ENCODE measurements around the gene LRRC40. TPM values are rescaled to one million over a fixed set of nuclear protein-coding genes. Genes with fewer than 3 reads are reported as not detected.
"Not testable (repeated sequence)": the region's sequence is repeated elsewhere in the genome, so short reads cannot be mapped to it uniquely, and the experiment has no call there.

The LRRC40 gene
- polyA plus RNA-seq, 4 donors: 27.4 to 37.2 (median 34.2) TPM

DNA sequence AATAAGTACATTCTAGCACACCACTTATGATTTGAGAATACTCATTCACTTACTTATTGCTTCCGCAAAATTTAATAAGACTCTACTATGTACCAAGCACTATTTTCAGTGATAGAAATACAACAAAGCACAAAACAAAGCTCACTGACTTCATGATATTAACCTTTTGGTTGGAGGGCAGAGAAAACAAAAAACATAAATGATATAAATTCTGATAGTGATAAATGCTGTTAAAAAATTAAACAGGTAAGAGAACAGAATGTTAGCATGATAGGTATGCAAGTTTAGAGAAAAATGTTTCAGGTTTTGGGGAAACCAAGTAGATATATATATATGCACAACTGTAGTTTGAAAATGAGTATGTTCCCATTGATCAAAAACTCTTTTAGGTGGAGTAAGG lies 1.2 kb downstream of the LRRC40 start:
- no peak for DNase-seq (ENCODE audit: low read depth in 4 of 4, low spot score in 3 of 4)

DNA sequence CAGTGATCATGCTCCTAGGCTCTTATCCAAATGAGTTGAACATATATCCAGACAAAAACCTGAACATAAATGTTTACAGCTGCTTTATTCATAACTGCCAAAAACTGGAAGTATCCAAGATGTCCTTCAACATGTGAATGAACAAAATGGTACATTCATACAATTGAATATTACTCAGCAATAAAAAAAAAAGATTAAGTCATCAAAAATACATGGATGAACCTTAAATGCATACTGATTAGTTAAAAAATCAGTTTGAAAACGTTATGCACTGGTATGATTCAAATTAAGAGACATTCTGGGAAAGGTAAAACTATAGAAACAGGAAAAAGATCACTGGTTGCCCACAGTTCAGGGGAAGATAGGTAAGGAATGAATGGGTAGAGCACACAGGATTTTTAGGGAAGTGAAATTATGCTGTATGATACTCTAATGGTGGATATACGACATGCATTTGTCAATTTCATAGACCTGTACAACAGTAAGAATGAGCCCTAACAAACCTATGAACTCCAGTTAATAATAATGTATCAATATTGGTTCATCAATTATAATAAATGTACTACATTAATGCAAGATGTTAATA lies 3.1 kb downstream of the LRRC40 start:
- no peak for DNase-seq (ENCODE audit: low read depth in 4 of 4, low spot score in 3 of 4)

DNA sequence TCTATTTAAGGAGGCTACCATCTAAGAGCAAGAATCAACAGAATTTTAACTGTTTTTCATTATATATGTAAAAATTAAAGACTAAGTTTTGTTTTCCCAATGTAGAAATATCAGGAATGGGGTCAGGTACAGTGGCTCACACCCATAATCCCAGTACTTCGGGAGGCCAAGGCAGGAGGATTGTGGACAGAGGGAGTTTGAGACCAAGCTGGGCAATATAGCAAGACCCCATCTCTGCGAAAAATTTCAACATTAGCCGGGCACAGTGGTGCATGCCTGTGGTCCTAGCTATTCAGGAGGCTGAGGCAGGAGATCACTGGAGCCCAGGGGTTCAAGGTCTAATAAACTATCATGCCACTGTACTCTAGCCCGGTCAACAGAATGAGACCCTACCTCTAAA lies 5.3 kb downstream of the LRRC40 start:
- DNase-seq (ENCODE audit: low read depth in 4 of 4, low spot score in 3 of 4): no peak

- DNase-seq (ENCODE audit: low read depth in 4 of 4, low spot score in 3 of 4): no peak
Observed at GRCh38 chr1:70196333-70196732, 9.0 kb downstream of the LRRC40 start.

- no peak for DNase-seq (ENCODE audit: low read depth in 4 of 4, low spot score in 3 of 4)
Observed at GRCh38 chr1:70195342-70195741, 10.0 kb downstream of the LRRC40 start.

DNA sequence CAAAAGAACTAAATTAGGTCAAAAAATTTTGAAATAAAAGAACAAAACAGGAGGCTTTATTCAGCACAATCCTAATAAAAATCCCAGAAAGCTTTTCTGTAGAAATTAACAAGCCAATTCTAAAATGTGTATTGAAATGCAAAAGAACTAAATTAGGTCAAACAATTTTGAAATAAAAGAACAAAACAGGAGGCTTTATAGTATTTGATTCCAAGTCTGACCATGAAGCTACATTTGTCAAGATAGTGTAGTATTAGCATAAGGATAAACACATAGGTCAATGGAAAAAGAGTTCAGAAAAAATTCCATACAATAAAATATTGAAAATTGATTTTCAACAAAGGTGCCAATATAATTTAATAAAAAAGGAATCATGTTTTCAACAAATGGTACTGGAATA lies 10.8 kb downstream of the LRRC40 start:
- no peak for DNase-seq (ENCODE audit: low read depth in 4 of 4, low spot score in 3 of 4)

GRCh38 chr1:70192446-70192845 lies 12.9 kb downstream of the LRRC40 start:
- DNase-seq (ENCODE audit: low read depth in 4 of 4, low spot score in 3 of 4): not testable (repeated sequence)

DNA sequence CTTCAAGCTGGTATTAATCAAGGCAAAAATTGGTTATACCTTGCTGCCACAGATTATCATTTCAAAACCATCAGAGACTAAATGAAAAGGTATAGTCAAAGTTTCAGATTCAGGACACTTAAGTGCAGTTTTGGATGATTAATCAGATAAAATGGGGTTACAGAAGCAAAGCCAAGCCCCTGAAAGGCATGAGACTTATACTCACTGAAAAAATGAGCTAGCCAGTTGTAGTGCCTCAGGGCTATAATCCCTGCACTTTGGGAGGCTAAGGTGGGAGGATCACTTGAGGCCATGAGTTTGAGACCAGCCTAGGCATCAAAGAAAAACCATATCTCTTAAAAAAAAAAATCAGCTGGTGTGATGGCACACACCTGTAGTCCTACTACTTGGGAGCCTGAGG lies 15.2 kb downstream of the LRRC40 start:
- no peak for DNase-seq (ENCODE audit: low read depth in 4 of 4, low spot score in 3 of 4)

DNA sequence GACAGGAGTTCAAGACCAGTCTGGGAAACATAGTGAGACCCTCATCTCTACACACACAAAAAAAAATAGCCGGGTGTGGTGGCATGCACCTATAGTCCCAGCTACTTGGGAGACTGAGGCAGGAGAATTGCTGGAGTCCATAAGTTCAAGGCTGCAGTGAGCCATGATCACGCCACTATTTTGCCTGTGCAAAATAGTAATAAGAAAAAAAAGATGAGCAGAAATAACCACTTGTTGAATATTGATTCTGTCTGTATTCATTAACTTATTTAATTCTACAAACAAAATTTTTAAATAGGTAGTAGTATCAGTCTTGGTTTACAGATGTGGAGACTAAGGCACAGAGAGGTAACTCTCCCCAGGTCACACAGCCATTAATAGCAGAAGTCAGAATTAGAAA lies 16.9 kb downstream of the LRRC40 start:
- DNase-seq (ENCODE audit: low read depth in 4 of 4, low spot score in 3 of 4): no peak

DNA sequence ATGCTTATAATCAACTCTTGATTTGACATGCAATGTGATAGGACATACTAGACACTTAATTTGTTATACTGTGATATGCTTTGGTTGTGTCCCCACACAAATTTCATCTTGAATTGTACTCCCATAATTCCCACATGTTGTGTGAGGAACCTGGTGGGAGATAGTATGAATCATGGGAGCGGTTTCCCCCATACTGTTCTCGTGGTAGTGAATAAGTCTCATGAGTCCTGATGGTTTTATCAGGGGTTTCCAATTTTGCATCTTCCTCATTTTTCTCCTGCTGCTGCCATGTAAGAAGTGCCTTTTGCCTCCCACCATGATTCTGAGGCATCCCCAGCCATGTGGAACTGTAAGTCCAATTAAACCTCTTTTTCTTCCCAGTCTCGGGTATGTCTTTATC lies 20.2 kb downstream of the LRRC40 start:
- DNase-seq (ENCODE audit: low read depth in 4 of 4, low spot score in 3 of 4): not testable (repeated sequence)

DNA sequence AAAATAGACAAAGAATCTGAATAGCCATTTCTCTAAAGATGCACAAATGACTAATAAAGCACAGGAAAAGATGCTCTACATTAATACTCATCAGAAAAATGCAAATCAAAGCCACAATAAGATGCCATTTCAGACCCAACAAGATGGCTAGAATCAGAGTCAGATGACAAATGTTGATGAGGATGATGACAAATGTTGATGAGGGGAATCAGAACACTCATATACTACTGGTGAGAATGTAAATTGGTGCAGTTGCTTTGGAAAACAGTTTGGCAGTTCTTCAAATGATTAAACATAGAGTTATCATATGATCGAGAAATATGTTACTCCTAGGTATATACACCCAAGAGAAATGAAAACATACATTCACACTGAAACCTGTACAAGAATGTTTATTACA lies 33.9 kb downstream of the LRRC40 start:
- DNase-seq (ENCODE audit: low read depth in 4 of 4, low spot score in 3 of 4): no peak

- DNase-seq (ENCODE audit: low read depth in 4 of 4, low spot score in 3 of 4): no peak
Observed at GRCh38 chr1:70169018-70169839, 36.1 kb downstream of the LRRC40 start.

DNA sequence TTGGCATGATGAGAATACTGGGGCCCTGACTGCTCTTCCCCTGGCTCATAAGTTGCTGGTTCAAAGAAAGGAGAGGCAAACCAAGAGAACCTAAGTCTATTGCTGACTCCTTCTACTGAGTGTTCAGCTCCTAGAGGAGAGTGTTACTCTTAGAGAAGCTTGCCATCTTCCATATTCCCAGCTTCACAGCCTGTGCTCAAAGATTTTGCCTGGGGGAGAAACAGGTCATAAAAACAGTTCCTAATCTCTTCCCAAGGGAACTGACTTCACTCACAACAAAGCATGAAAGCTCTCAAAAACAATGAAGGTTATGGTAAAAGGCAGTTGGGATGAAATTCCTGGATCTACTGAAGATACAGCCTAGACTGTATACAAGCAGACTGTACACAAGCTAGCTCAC lies 37.1 kb downstream of the LRRC40 start:
- no peak for DNase-seq (ENCODE audit: low read depth in 4 of 4, low spot score in 3 of 4)

DNA sequence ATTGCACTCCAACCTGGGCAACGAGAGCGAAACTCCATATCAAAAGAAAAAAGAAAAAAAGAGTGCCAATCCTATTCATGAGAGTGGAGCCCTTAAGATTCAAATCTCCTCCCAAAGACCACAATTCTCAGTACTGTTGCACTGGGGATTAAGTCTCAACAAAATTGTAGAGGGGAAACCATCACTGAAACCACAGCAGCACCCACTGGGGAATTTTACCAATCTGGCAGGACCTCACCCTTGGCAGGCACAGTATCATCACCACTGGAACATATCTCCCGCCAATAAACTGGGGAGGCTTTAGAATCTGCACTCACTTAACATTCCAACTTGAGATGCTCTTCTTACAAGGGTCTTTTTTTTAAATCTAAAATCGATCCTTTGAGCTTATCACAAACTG lies 41.0 kb downstream of the LRRC40 start:
- DNase-seq (ENCODE audit: low read depth in 4 of 4, low spot score in 3 of 4): no peak

DNA sequence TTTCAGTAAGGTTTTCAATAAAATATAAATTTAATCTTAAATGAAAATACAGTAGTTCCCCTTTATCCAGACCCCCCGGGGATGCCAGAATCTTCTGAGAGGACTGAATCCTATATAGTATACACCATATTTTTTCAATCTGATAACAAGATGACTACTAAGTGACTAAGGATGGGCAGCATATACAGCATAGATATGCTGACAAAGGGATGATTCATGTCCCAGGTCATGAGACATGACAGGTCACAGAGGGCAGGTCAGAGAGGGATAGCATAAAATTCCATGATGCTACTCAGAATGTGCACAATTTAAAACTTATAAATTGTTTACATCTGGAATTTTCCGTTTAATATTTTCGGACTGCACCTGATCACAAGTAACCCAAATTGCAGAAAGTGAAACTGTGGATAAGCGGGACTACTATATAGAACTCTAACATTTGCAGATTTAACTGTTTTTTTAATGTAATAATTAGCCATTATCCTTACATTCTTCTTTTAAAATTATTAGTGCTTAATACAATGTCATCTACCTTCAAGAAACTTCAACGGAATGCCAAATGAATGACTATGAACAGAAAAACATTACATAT lies 48.8 kb downstream of the LRRC40 start:
- DNase-seq (ENCODE audit: low read depth in 4 of 4, low spot score in 3 of 4): no peak

- DNase-seq (ENCODE audit: low read depth in 4 of 4, low spot score in 3 of 4): no peak
Observed at GRCh38 chr1:70153739-70154138, 51.6 kb downstream of the LRRC40 start.

DNA sequence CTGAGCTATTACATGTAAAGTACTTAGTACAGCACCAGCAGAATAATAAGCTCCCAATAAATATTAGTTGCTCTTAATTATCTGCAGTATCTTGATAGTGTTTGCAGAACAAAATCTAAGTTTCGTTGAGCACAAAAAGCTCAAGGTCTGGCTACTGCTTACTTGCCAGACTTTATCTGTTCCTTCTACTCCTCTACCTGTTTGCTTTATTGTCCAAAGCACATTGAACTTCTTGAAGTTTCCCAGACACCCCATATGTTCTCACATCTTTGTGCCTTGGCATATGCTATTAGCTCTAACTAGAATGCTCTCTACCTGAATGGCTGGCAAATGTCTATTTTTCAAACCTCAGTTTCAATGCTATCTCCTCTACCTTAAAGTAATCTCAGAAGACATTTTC lies 54.9 kb downstream of the LRRC40 start:
- DNase-seq (ENCODE audit: low read depth in 4 of 4, low spot score in 3 of 4): no peak

- DNase-seq (ENCODE audit: low read depth in 4 of 4, low spot score in 3 of 4): no peak
Observed at GRCh38 chr1:70146488-70146887, 58.9 kb downstream of the LRRC40 start.

DNA sequence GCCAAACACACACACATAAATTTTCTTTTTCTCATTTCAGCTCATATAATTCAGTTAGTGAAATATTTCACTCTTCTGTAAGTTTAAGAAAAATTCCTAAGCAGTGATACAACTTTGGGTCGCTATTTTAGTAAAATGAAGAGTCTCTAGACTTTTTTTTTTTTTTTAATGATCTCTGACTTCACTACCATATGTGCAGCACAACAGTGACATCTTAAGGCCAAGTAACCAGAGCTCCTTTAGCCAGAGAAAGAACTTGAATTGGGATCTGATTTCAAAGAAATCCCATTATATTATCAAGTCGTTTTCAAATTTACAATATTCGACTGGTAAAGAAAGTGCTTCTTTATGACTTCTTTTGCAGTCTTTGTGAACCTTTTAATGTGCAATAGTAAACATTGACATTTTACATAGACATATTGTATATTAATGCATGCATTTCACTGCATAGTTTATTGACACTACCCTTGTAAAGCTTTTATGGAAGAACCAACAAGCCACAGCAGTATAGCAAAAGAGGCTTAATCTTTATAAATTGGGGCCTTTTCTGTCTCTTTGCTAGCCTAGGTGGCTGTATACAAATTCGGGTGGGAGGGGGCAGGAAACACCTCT lies 62.2 kb downstream of the LRRC40 start:
- DNase-seq (ENCODE audit: low read depth in 4 of 4, low spot score in 3 of 4): no peak

GRCh38 chr1:70142075-70142474 lies 63.3 kb downstream of the LRRC40 start:
- DNase-seq (ENCODE audit: low read depth in 4 of 4, low spot score in 3 of 4): no peak

DNA sequence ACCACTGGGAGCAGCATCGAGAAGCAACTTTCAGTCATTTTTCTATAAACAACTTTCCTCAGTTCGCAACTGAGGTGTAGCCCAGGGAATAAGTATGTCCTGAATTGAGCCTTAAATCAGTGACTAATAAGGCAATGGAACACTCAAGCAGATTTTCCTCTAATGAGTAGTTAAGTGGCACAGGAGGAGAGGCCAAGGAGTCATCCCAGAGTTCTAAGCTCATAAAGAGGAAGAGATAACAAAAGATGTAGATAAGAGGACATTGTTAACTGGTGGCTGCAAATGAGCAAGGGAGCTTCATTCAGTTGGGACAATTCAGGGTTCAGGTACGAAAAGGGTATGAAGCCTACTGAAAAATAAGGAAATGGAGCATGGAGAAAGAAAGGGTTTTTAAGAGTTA lies 64.5 kb downstream of the LRRC40 start:
- no peak for DNase-seq (ENCODE audit: low read depth in 4 of 4, low spot score in 3 of 4)

- peak in 3 of 4 donors; percentile 28 to 43 (median 31) for DNase-seq (ENCODE audit: low read depth in 4 of 4, low spot score in 3 of 4)
Observed at GRCh38 chr1:70140343-70140742, 65.0 kb downstream of the LRRC40 start.

Data from right renal pelvis (tissue), 4 donors.